Epithelial cell of proximal tubule (primary cell): Measurements from ENCODE around the gene EPO. TPM values are rescaled to one million over a fixed set of nuclear protein-coding genes. Genes with fewer than 3 reads are reported as not detected.

Source experiments
- DNase-seq: peaks from one replicate; pipeline ENCODE4 v3.0.0-alpha.2; 2011; ENCODE audit warnings: low read depth
- H3K4me3 ChIP-seq: 2 replicates; pipeline ENCODE4 v1.5.1; 2011; ENCODE audit warnings: low read depth, mild to moderate bottlenecking, low read length
- CTCF ChIP-seq: conservative IDR thresholded peaks from 2 replicates; pipeline ENCODE4 v1.5.1; 2012; ENCODE audit warnings: low read depth, mild to moderate bottlenecking, low read length
- total RNA-seq: library from RNA; depleted of rRNA; stranded (reverse); fragments of >200 nt; gene quantifications from 2 replicates; pipeline ENCODE4 v1.2.3, GENCODE V29; 2015

The EPO gene
- total RNA-seq, 1 donor from 2014 or later = not detected

- DNase-seq = no peak
- H3K4me3 ChIP-seq = no peak overlapping the region
- no peak for TF ChIP-seq CTCF
These were observed 35.7 kb upstream of the EPO start for GRCh38 chr7:100684534-100685042.

- DNase-seq = no peak
These were observed 35.1 kb upstream of the EPO start for GRCh38 chr7:100685049-100685605.

GRCh38 chr7:100685631-100686145 is 34.6 kb upstream of the EPO start:
- no peak for TF ChIP-seq CTCF
- H3K4me3 ChIP-seq = no peak overlapping the region
- DNase-seq = no peak

More at GRCh38 chr7:100685049-100685605, 35.1 kb upstream of the EPO start:
- no peak overlapping the region for H3K4me3 ChIP-seq
- no peak for TF ChIP-seq CTCF

GRCh38 chr7:100686201-100686821 is 34.0 kb upstream of the EPO start:
- no peak overlapping the region for H3K4me3 ChIP-seq
- no peak for DNase-seq
- TF ChIP-seq CTCF = no peak

- no peak overlapping the region for H3K4me3 ChIP-seq
- no peak for DNase-seq
- TF ChIP-seq CTCF = no peak
These were observed 33.5 kb upstream of the EPO start for GRCh38 chr7:100686822-100687211.

- no peak overlapping the region for H3K4me3 ChIP-seq
- no peak for DNase-seq
- no peak for TF ChIP-seq CTCF
These were observed 33.0 kb upstream of the EPO start for GRCh38 chr7:100687261-100687660.
